ENCODE results near the gene DEPDC7.

Gene DEPDC7

DNA sequence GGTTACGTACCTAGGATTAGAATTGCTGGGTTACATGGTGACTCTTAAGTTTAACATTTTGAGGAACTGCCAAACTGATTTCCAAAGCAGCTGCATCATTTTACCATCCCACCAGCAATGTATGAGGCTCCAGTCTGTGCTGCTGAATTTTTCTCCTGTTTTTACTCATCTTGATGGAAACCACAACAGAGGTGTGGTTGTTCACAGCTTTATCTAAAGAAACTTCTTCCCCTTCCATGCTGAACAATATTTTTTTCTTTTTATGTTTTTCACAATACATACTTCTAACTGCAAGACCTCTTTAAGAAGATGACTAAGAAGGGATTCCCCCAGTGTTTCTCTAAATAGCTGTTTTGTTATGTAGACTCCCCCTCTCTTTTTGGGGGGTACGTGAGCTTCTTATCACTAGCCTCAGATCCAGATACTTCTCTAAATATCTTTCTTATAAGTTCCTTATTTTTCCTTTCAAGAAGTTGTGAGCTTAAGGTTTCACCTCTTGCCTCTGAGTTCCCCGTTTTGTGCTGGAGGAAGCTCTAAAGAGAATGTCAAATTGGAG is 47.7 kb downstream of the DEPDC7 start:
- no peak for DNase-seq

DNA sequence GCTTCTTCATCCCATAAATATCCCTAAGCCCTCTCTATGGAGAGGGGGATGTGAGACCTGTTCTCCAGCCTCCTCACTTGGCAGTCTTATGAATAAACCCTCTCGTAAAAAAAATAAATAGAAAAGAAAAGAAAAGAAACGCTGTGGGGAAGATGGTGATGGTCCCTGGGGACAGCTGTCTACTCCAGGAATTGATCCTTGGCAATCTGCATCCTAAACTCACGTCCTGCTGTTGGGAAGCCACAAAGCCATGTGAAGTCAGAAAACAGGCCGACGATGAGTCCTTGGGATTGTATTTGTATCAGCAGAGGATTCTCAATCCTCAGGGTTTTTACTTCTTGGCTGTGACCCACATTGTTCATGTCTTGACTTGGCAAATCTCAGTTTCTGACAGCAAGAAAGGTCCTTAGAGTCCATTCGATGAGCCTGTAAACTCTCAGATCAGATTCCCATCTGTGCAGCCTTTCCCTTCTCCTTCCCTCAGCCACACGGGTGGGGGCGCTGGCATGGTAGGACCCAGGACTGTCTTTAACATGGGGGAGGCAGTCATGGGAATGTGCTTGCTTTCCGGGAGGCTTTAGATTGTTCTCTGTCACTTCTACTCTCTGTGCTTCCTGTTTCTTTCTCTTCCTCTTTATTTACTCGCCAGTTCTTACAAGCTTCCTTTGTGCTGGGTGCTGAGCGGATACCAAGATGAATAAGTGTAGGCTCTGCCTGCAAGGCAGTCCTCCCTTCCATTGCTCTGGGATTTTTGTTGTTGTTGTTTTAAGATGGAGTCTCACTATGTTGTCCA is 48.6 kb downstream of the DEPDC7 start:
- no peak for DNase-seq

DNA sequence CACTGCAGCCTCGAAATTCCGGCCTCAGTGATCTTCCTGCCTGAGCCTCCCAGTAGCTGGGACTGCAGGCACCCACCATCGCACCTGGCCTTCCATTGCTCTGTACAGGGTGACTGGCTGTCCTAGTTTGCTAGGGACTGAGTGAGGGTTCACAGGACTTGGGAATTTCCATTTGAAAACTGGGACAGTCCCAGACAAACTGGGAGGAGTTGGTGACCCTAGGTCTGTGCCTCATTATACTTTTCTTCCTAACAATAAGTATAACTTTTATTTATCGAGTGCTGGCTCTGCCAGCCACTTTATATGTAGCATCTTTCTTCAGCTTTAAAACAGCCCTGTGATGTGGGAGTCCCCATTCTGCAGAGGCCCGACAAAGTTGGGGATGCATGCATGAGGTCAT is 49.2 kb downstream of the DEPDC7 start:
- DNase-seq: no peak

DNA sequence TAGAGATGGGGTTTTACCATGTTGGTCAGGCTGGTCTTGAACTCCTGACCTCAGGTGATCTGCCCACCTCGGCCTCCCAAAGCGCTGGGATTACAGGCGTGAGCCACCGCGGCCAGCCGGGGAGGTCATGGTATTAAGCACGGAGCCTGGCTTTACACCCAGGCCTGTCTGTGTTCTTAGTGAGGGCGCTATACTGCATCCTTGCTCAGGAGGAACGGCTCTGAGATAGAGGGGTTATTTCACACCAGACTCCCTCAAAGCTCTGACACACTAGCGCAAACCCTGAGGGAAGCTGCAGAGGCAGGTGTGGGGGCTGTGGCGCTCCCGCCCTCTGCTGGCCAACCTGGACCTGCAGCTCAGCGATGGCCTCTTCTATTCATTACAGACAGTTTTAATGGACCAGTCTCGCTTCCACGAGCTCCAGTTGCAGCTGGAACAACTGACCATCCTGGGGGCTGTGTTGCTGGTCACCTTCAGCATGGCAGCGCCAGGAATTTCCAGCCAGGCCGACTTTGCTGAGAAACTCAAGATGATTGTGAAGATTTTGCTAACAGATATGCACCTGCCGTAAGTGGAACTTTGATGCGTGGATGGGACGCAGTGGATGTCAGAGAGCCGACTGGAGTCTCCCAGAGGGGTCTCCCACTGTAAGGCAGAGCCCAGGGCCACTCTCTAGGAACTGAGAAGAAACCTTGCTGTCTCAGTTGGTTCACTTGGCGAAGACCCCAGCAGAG is 49.9 kb downstream of the DEPDC7 start:
- DNase-seq: peak; percentile 10

DNA sequence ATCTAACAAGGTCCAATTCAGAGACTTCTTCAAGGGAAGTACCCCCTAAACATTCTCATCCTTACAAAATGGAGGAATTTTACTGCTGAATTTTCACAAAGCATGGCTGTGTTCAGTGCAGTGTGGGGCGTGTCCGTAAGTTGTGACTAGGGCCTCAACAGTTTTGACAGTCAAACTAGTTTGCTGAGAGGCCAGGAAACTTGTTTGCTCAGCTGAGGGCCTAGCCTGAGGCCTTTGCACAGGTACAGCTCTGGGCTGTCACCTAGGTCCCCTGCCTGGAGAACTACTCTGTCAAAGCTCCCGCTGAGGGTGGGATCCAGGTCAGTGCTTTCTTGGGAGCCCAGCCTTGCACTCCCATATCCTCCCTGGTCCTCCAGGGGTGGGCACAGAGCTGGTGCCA is 51.6 kb downstream of the DEPDC7 start:
- DNase-seq: no peak

DNA sequence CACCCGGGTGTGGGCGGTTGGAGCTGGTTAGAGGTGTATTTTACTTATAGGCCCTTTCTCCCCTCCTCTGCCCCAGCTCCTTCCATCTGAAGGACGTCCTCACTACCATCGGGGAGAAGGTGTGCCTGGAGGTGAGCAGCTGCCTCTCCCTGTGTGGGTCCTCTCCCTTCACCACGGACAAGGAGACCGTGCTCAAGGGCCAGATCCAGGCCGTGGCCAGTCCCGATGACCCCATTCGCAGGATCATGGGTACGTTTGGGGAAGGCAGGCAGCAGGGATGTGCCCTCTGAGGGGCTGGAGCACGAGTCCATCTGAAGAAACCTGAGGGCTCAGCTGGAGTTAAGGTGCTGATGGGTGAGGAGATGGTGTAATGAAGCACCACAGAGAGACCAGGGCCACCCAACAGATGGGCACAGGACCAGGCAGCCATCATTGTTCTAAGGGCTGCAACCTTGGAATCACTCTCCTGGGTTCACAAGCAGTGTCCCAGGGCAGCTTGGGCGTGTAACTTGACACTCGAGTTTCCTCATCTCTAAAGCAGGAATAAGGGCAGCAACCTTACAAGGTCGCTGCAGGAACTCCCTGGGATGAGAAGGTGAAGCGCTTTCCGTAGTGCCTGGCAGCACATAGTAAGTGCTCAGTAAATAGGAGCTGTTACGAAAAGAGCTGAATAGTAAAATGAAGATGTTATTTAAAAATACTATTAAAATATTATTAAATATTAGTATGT is 53.1 kb downstream of the DEPDC7 start:
- no peak for DNase-seq

DNA sequence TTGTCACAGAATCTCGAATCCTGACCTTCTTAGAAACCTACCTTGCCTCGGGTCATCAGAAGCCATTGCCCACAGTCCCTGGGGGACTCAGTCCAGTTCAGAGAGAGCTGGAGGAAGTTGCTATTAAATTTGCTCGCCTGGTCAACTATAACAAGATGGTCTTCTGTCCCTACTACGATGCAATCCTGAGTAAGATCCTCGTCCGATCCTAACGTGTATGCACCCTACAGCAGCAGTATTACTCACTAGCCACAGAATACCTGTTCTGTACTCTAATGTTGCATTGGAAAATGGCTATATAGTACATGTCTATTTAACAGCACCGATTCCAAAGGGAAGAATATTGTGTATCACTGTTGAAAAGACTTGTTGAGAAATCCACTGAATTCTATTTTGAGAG is 56.8 kb downstream of the DEPDC7 start:
- DNase-seq: no peak

Measured in NK-92 treated with Interleukin-12 subunit alpha and Interleukin-12 subunit beta, amount 100 ng/mL, for 24 hours (cell line).